ENCODE measurements around the gene SEZ6.
"Not testable (repeated sequence)": the region's sequence is repeated elsewhere in the genome, so short reads cannot be mapped to it uniquely, and the experiment has no call there.

The SEZ6 gene

DNA sequence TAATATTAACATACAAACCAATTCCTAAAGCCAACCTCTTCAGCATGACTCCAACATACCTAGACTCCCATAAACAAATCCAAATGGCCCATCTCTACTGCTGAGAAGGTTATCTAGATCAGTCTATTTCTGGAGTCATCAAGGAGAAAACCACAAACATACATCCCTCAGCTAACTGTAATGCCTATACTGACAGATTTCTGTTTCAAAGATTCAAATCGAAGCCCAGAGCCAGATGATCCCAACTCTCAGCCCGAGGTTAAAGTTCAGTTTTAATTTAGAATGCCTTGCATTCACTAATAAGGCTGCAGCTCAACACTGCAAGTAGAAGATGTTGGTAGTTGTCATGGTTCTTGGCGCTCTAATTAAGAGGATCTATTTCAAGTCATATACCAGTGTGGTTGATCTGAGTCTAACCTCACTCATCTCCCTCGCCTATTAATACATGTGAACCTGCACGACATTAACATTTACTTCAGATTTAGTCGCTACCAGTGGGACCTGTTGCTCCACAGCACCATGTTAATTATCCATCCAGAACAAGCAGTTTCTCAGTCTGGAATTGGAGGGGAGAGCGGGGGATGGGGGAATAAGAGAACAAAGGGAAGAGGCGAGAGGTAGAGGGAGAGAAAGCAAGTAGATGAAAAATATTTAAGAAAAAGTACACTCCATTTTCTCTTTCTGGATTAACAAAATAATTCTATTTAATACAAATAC, 69.9 kb downstream of the SEZ6 start:
- no peak for DNase-seq (ENCODE audit: low read depth)

DNA sequence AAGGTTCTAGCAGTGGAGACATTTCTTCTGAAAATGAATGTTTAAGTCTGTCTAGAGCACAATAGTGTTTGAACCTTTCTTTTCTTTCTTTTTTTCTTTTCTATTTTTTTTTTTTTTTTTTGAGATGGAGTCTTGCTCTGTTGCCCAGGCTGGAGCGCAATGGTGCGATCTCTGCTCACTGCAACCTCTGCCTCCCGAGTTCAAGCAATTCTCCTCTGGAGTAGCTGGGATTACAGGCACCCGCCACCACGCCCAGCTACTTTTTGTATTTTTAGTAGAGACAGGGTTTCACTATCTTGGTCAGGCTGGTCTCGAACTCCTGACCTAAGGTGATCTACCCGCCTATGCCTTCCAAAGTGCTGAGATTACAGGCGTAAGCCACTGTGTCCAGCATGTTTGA, 71.3 kb downstream of the SEZ6 start:
- DNase-seq (ENCODE audit: low read depth), result not testable (repeated sequence)

DNA sequence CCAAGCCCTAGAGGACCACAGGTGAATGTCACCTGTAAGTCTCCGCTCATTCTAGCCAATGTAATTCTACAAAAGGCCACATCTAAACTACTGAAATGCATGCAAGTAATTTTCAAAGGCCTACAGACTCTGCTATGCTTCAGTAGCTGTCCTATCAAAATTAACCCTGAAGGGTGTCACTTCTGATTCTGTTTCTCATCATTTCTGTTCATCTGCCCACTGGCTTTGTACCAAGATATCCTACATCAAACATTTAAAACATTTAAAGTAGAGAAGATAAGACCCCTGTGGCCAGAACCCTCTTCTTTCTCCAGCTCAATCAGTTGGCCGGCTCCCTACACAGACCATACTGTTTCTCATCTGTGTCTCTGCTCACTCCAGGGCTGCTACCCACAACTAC, 76.0 kb downstream of the SEZ6 start:
- DNase-seq (ENCODE audit: low read depth), result no peak

DNA sequence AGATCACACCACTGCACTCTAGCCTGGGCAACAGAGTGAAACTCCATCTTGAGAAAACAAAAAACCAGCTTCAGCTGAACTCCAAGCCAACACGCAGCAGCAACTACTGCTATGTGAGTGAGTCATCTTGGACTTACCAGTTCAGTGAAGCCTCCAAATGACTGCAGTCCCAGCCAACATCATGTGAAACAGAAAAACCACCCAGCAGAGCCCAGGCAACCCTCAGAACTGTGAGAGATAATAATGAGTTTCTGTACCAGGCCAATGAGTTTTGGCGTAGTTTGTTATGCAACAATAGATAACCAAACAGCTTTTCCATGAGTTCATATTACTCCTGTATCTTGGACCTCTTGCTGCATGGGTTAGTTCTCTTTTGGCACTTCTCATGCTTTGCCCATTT, 77.8 kb downstream of the SEZ6 start:
- DNase-seq (ENCODE audit: low read depth), result peak; percentile 43

DNA sequence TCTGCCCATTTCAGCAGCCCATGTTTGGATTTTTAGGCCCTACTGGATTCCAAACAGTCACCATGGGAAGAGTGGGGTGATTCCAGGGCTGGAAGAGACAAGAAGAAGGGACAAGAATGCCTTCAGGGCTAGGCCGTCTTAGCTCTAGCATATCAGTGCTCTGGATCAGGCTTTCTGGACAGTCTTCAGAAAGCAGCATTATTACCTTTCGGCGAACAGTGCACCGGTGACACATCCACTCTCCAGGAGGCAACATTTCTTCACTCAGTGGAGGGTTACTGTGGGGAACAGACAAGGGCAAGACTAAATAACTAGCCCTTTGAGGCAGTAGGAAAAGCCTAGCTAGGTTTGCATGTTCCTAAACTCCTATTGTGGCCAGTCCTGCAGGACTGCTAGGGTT, 79.0 kb downstream of the SEZ6 start:
- DNase-seq (ENCODE audit: low read depth), result peak; percentile 49

DNA sequence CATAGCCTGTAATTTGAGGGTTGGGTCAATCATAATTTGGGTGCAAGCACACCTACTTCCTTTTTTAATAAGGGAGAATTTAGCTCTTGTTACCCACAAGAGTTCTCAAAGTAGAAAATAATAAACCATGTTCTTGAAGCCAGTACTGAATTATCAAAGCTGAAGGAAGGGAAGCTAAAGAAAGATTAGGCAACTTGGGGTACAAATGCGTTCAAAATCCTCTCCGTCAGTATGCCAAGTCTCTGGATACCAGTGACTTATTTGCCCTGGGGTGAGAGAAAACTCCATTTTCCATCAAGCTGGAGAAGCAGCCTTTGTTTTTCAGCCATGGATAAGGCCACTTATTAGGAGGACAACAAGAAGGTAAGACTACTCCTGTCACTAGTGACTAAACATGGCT, 79.5 kb downstream of the SEZ6 start:
- DNase-seq (ENCODE audit: low read depth), result no peak

DNA sequence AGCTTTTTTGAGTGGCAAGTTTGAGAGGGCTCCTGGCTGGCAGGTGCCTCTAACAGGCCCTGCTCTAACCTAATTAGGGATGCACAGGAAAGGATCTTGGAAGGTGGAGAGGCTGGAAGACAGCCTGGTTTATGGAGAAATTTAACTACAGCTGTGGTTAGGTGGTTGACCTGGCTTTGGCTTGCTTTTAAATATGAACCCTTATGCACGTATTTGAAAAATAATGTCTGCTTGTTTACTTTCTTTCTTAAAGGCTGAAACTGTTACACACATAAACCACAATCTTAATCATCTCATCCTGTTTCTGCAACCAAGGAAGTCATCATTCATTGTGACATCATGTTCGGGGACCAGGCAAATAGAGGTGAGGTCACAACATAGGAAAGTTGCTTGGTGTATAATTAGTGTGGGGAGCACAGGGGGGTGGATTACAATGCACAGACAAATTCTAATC, 79.9 kb downstream of the SEZ6 start:
- DNase-seq (ENCODE audit: low read depth), result peak; percentile 95

DNA sequence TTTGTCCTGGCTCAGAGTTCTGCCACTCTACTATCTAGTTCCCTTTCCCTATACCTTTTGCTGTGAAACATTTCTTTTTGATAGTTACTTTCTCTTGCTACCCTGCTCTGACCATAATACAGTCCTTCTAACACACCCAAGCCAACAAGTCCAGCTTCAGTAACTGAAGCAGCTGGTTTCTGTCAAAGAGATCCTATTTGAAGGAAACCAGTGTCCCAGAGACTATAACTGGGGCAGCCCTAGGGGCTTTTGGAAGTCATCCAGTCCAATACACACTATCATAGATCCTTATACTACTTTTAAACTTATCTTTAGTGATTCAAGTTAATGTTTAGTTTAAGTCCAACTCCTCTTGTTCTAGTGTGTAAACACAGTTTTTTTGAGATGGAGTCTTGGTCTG, 85.6 kb downstream of the SEZ6 start:
- no peak for DNase-seq (ENCODE audit: low read depth)

DNA sequence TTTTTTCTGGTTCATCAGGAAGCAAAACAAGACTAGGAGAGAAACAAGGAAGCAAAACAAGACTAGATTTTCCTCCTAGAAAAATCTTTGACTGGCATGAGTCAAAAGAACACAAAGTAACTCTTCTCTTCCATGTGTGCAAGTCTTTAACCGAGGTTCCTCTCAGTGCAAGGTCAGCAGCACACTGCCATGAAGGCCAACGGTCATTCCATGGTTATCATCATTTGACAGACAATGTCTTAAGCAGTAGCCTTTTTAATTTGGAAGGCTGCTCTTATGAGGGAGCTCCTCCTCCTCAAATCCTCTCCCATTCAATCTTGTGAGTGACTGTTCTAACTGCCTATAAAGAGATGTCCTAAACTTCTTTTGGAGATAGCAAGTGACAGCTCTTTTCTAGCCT, 87.5 kb downstream of the SEZ6 start:
- DNase-seq (ENCODE audit: low read depth), result no peak

DNA sequence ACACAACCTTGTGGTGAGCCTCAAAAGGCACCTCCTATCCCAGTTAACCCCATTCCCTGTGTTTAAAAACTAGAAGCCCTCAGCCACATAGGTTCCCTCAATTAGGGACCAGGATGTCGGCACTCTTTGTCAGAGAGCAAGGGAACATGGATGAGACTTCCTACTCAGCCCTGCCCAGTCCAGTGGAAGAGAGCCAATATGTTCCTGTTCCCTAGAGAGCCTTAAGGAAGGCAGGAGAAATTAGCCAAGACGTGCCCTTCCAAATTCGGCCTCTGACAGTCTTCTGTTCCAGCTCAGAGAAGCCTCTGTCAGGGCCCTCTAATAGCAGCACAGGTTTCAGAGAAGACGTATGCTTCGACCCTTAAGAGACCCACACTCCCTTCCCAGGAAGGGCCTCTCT, 88.4 kb downstream of the SEZ6 start:
- no peak for DNase-seq (ENCODE audit: low read depth)

DNA sequence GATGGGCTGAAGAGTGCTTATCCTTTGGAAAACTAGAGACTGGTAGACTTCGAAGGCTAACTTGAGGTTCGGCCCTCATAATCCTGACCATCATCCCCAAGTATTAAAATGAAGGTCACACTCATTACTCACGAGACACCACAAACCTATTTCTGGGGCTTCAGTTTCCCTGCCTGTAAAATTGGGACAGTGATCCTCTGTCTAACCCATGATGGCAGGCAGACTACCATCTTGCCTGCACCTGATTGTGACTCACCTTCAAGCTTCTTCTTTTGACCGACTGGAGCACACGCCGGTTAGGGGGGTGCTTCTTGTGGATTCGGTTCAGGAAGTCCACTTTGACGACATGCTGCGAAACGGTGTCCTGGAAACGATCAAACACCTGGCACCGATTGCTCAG, 88.8 kb downstream of the SEZ6 start:
- DNase-seq (ENCODE audit: low read depth), result no peak

DNA sequence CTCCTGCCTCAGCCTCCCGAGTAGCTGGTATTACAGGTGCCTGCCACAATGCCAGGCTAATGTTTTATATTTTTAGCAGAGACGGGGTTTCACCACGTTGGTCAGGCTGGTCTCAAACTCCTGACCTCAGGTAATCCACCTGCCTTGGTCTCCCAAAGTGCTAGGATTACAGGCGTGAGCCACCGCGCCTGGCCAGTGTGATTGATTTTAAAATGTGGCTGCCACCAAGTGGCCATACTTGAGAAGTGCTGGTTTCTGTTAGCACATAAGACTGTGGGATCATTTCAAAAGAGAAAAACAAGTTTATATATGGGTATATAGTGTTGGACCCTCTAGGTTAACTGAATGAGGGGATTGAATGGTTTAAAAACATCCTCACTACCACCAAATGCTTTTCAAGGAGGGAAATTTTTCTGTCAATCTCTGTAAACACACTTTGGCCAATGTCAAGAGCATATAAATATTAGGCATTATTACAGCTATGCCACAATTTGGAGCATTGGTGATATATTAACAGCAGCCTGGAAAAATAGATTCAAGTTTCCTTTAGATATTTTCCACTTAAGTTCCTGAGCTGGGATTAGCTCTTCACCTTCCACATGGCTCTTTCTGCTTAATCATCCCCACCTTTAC, 89.4 kb downstream of the SEZ6 start:
- peak; percentile 45 for DNase-seq (ENCODE audit: low read depth)

DNA sequence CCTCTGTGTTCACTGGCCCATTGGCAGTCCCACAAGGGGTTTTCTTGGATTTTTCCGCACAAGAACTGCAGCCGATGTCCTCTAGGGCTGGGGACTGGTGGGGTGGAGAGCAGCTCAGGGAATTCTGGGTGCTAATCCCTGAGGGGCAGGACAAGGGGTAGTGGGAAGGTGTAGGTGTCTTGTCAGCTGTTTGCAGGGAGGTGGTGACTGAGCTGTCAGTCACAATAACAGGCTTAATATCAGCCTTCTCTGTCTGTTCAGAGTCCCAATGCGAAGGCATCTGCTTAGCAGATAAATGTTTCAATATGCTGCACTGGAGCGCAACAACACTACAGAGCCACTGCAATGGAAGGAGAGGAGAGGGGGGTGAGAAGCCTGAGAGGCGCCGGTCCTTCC, 92.9 kb downstream of the SEZ6 start:
- DNase-seq (ENCODE audit: low read depth), result no peak

DNA sequence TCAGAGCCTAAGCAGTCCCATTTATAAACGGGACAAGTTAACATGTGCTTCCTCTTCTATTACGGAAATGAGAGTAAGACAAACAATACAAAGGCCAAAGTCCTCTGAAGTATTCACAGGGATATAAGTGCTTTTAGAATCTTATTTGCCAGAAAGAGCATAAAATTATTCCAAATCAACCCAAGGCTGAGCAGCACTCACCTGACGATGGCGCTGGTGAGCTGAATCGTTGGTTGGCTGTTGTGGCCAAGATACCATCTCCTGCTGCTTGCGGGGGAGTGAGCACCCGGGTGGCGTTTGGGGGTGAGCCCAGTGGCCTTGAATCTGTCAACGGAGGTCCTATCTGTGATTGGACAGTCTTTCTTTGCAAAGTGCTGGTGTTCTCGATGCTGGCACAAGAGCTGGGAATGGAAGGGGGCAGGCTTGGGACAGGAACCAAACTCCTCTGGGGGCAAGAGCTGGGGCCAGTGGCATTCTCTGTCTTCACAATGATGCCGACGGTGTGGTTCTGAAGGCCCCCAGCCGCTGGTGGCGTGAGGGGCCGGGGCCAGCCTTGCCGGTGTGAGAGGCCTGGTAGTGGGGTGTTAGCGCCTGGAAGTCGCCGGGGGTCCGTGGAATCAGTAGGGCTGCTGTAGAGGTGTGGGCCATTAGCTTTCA, 93.4 kb downstream of the SEZ6 start:
- peak; percentile 27 for DNase-seq (ENCODE audit: low read depth)

DNA sequence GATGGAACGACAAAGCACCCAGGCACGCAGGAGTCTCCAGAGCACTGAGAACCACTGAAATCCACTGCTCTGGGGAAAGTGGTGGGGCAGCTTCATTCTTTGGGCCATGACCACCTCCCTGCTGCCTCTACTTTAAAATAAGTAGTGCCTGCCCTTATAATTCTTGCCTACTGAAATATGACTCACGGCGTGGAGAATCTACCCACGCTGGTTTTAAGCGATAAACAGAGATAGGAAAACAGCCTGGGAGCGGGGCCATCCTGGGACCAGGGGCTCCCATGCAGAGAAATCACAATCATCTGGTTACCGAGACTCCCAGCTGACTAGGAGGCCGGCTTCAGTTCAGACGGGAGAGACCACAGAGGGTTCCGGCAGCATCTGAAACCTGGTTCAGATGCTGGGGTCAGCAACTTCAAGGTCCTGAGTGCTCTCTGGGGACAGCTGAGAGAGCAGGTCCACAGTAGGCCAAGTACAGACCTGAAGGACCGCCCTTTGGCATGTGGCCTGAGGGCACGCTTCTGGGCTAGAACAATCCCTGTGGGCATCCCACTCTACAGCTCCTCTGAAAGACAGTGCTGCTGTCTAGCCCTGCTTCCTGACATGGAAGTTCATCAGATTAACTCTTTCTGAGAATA, 94.3 kb downstream of the SEZ6 start:
- DNase-seq (ENCODE audit: low read depth), result peak; percentile 64

DNA sequence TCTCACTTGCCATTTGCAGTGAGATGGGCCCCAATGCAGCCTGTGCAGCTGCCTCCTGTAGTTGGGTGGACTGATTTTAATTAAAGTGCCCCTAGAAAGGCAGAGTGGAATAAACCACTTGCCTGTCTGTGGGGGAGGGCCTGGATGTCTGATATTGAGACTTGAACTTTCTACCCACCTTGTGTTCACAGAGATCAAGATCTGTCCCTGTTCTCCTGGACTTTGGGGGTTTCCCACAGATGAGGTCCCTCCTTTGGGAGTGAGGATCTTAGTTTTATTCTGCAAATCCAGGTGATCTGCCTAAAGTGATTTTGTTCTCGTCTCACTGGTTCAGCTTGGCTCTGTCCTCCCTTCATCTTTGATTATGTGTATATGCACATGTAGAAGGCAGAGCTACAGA, 95.3 kb downstream of the SEZ6 start:
- no peak for DNase-seq (ENCODE audit: low read depth)

DNA sequence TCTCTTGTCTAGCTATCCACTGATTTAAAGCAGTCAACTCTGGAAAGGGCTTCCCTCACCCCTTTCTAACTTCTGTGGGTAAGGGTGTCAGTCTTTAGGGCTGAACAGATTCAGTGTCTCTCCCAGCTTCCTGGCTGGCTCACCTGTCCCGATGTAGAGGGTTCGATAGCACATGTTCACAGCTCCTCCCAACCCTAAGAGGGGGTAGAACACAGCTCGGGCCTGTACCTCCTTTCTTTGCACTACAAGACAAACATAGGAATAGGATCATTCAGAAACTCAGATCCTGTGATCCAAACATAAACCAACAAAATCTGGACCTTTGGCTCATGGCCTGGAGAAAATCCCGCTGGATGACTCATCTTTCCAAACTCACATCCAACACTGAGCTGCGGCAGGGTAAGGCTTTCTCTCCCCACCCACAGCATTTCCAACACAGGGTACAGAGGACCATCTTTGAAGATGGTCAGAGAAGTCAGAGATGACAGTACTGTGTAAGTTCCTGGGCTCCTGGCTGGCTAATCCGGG, 97.1 kb downstream of the SEZ6 start:
- peak; percentile 60 for DNase-seq (ENCODE audit: low read depth)

DNA sequence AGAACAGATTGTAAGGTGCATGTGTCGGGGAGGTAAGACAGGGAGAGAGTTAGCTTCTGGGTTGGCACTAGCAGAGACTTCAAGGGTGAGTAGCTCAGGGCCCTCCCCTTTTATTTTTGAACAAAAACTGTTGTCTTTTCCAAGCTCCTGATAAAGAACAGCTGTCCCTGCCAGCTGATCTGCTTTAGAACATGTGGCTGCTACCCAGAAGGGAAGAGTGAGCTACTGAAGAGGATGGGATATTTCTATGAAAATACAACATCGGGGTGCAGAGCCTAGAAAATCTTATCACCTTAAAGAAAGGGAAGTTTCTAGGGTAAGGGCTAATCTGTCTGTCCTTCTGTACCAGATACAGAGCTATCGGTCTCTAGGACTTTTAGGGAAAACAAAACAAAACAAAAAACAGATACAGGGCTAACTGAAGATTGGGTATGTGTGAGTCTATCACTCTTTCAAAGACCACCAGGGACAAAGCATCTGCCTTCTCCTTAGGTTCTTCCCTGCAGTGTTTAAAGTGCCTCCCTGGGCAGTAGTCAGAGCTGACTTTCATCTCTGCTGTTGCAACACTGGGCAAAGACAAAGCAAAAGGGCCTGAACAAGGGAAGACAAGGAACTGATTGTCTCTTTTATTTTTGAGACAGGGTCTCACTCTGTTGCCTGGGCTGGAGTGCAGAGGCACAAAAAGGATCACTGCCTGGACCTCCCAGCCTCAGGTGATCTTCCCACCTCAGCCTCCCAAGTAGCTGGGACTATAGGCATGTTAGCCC, 97.9 kb downstream of the SEZ6 start:
- DNase-seq (ENCODE audit: low read depth), result no peak

DNA sequence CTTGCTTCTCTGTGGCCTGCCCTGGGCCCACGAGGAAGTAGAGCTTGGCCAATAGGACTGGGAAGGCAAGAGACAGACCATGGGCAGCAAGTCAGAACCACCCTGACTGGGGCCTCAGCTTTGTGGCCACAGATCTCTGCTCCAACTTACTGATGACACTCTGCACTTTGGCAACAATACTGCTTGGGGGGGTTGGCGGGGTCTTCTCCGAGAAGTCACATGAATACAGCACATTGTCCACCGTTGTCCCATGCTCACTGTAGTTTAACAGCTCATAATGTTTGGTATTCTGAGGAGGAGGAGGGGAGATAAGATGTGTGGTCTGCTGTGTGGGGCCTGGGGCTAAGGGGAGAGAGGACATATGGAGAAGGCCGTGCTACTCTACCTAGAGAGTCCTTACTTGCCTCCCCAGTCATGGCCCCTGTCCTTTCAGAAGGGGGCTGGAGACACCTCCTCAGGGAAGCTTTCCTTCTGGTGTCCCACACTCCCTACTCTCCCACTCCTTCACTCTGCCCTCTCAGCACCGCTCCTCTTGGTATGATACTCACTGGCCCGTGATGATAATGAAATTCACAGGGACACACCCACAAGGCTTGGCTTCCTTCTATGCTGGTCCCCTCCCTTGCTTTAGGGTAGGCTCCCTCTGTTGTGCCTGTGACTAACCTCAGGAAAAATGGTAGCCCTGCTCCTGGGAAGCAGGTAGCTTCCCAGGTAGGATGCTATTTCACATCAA, 99.0 kb downstream of the SEZ6 start:
- no peak for DNase-seq (ENCODE audit: low read depth)

DNA sequence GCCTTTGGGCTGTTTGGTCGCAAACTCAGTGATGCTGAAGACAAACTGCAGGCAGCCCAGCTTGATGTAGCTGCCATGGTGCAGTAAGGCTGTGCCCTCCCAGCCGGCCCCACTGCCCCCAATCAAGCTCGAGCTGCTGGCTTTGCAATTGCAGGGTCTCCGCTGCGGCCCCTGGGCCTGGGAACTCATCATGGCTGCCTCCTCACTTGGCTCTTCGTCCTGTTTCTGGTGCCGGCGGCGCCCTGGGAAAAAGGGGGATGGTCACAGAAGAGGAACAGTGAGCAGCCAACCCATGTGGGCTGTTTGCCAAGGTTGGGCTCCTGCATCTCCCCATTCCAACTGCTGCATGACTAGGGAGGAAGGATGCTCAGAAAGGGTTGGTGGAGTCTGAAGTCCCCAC, 99.6 kb downstream of the SEZ6 start:
- DNase-seq (ENCODE audit: low read depth), result no peak

All from amniotic epithelial cell (primary cell).